ENCODE measurements around the gene ARPC4.

The ARPC4 gene

DNA sequence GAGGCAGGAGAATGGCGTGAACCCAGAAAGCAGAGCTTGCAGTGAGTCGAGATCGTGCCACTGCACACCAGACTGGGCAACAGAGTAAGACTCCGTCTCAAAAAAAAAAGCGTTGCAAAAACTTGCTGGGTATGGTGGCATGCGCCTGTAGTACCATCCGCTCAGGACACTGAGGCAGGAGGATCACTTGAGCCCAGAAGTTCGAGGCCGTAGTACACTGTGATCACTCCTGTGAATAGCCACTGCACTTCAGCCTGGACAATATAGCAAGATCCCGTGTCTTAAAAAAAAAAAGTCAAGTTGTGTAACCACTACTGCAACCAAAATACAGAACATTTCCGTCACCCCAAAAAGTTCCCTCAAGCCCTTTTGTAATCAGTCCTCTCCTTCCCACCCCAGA is 1.5 kb downstream of the ARPC4 start:
- no peak for DNase-seq

GRCh38 chr3:9795207-9795606 is 2.3 kb downstream of the ARPC4 start:
- no peak for DNase-seq

GRCh38 chr3:9797196-9797945 is 4.5 kb downstream of the ARPC4 start:
- no peak for DNase-seq

DNA sequence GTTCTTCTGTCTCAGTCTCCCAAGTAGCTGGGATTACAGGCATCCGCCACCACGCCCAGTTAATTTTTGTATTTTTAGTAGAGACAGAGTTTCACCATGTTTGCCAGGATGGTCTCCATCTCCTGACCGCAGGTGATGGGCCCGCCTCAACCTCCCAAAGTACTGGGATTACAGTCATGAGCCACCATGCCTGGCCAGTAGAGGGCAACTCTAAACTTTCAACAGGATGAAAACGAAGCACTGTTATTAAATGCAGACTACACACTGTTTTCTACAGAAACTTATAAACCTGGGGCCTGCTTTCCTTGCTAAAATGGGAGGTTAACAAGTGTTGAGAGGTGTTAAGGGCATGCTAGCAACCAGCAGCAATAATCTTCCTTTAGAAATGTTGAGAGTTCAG is 7.6 kb downstream of the ARPC4 start:
- DNase-seq: no peak

GRCh38 chr3:9803494-9803893 is 10.6 kb downstream of the ARPC4 start:
- DNase-seq: no peak

DNA sequence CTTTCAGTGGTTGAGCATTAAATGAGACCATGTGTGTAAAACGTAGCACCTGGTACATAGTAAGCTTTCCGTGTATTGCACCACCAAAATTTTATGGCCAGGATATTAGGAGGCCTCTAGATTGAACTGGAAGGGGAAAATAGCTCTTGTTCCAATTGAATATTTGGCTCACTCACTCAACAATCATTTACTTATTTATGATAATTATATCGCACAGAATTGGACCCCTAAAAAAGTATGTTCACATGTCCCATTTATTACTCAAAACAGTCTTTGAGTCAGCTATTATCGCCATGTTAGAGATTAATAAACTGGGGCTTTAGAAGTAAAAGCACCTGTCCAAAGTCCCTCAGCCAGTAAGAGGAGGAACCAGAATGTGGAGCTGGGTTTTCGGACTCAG is 12.1 kb downstream of the ARPC4 start:
- DNase-seq: no peak

- DNase-seq: no peak
Observed at GRCh38 chr3:9806137-9806536, 13.3 kb downstream of the ARPC4 start.

DNA sequence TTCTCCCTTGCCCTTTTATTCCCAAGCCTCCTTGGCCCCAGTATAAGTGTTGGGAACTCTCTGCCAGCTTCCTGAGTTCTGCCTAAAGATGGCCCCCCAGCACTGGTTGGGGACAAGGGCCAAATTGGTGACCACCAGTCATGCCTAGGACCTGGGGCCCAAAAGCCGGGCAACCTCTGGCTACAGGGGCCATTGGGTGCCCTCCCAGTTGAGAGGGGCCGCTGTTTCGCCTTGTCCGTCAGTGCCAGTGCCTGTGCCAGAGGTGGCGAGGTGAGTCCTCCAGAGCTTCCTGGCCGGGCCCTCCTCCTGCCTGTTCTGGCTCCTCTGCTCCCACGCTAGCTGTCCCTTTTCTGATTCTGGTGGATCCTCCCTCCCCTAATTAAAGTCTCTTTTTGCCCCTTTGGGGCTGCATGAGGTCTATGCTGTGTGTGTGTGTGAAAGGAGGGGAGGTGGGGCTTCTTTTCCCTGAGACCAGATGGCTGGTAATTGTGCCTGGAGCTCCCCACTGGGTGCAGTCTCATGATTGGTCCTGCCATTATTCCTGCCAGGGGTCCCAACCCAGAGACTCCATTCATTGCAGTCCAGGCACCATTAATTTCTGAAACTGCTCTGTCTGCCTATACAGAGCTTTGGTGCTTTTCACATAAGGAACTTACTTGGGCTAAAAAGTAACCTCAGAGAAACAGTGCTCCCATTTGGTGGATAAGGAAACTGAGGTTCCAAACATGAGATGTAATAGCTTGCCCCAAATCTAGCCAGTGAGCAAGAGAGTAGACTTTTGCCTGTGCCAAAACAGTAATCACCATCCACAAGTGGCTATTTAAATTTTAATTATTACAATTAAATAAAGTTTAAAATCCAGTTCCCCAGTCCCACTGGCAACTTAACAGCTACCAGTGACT is 14.1 kb downstream of the ARPC4 start:
- no peak for DNase-seq

DNA sequence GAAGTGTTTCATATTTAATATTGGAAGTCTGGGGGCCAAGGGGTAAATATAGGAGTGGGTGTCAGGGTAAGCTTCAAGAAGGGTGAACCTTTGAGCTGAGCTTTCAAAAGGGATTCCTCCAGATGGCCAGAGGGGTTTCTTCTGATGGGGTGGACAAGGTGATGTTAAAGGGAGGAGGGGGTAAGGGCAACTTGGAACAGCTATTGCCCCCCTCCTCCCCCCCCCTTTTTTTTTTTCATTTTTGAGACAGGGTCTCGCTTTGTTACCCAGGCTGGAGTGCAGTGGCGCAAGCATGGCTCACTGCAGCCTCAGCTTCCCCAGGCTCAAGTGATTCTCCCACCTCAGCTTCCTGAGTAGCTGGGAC is 15.1 kb downstream of the ARPC4 start:
- DNase-seq: no peak

DNA sequence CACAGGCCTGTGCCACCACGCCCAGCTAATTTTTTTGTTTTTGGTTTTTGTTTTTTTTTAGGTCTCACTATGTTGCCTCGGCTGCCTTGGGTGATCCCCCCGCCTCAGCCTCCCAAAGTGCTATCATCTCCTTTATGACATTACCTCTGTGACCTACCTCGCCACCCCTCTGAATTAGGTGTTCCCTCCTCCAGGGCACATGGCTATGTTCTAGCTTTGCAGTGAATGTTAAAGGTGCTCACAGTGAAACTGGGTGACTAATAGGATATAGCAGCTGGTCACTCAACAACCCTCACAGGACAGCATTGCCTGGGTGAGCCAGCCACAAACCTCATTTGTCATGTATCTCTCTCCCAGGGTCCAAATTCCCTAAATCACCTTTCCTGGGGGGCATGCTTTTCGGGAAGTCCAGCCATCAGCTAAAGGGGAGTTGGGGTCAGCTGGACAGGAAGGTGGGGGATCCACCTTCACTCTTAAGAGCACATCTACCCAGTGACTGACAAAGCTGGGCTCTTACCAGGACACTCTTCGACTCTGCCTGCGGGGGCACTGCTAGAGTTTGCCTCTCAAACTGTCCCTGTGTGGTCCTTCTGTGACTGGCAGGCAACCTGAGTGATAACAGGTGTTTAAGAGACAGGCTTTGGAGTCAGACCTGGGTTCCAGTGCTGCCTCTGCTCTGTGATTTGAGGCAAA is 15.6 kb downstream of the ARPC4 start:
- DNase-seq: no peak

- no peak for DNase-seq
Observed at GRCh38 chr3:9809239-9809614, 16.3 kb downstream of the ARPC4 start.

- no peak for DNase-seq
Observed at GRCh38 chr3:9809615-9810432, 16.9 kb downstream of the ARPC4 start, which contains the start of gene TTLL3. Gene TTLL3 (plus strand): TSS chr3:9810262. CDS start chr3:9810662, 400 bp downstream.

- no peak for DNase-seq
Observed at GRCh38 chr3:9810433-9810770, 17.5 kb downstream of the ARPC4 start.

DNA sequence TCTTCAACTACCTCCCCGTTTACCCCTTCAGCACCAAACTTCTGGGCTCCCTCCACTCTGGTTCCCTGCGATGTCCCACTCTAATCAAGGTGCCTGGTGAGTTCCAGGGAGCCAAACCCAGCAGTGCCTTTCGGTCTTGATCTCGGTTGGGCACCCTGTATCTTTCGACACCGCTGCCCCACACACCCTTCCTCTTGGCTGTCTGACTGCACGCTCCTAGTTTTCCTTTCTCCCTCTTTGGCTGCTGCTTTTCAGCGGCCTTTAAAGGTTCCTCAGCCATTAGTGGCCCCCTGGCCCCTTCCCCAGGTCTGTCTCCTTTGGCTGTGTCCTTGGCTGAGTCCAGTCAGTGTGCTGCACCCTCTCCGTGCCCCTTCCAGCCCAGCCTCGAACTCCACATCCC is 18.0 kb downstream of the ARPC4 start:
- DNase-seq: no peak

GRCh38 chr3:9812870-9813483 is 20.1 kb downstream of the ARPC4 start:
- no peak for DNase-seq

DNA sequence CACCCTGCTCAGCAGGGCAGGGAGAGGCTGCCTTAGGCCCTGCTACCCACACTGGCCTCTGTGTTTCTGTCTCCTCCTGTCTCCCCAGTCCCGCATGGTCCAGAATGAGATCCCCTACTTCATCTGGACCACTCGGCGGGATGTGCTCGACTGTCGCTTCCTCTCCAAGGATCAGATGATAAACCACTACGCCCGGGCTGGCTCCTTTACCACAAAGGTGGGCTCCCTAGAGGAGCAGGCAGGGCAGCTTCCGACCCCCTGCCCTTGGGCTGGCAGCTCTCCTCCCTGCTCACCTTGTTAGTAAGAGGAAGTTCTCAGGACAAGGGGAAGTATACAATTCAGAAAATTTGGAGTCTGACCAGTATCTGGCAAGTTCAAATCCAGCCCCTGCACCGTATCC is 23.1 kb downstream of the ARPC4 start:
- no peak for DNase-seq

DNA sequence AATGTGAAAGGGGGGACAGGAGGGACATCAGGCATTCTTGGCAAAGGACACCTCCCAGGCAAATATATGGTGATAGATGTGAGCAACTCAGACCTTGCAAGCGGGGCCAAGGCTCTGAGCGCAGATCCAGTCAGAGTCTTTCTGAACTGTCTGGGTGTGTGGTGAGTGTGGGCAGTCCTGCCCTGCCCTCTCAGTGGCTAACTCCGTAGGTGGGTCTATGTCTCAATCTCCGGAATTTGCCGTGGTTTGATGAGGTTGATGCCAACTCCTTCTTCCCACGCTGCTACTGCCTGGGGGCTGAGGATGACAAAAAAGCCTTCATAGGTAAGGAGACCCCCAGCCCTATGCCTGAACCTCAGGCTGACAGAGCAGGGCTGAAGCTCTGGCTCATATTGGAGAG is 24.6 kb downstream of the ARPC4 start:
- no peak for DNase-seq

DNA sequence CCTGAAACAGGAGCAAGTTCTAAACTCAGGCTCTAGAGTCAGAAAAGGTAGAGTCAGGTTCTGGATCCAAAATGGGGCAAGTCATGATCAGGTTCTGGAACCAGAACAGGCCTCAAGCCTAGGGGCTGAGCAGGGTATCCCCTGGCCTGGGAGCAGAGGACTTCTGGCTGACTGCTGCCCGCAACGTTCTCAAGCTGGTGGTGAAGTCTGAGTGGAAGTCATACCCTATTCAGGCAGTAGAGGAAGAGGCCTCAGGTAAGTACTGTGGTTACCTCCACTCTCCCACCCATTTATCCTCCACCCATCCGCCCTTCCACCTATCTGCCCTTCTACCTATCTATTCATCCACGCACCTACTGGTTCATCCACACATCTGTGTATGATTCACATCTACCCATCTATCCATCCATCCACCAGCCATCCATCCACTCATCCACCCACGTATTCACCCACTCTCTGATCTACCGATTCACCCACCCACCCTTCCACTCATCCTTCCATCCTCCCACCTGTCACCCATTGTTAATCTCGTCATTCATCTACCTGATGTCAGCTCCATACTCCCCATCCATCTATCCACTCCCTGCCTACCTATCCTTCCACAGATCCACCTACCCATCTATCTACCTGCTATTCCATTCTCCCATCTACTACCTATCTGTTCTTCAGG is 25.9 kb downstream of the ARPC4 start:
- DNase-seq: no peak

- no peak for DNase-seq
Observed at GRCh38 chr3:9820543-9820942, 27.7 kb downstream of the ARPC4 start.

DNA sequence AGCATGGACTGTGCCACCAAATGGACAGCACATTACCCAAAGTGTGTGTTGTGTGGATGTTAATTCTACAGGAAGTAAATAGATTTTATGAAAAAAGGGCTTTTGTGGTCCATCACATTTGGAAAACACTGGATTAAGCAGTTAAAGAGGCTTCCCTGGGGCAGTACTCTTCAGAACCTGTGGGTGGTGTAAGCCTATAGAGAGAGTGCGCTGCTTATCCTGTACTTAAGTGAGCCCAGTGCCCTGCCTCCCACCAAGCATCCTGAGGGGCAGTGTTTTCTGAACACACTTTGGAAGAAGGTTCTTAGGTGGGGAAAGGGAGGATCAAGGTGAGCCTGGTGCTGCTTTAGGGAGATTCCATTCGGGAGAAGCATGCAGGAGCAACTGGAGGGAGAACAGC is 28.1 kb downstream of the ARPC4 start:
- no peak for DNase-seq

DNA sequence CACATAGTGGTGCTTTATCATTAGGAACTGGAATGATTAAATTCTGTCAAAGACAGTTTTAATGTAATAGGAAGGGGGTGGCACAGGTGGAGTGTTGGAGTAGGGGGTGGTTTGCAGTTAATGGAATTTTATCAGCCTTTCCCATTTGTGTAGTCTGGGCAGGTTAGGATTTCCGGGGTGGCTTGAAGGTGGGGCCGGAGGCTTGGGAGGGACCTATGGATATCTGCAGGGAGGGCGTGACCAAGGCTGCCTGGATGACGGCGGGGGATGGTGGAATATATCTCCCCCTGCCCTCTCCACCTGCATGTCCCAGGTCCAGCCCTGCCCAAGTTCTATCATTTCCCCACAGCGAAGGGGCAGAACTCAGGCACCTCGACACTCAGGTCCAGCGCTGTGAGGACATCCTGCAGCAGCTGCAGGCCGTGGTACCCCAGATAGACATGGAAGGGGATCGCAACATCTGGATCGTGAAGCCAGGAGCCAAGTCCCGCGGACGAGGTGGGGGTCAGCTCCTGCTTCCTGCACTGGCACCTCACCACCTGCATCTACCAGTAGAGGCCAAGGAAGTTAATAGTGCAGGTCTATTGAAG is 32.7 kb downstream of the ARPC4 start:
- DNase-seq: no peak
